B cell (primary cell): ENCODE measurements around the gene TIGD7.

ENCODE experiments used
- EZH2 ChIP-seq: IDR thresholded peaks from 2 replicates; pipeline ENCODE4 v1.6.1; 2012; ENCODE audit warnings: borderline replicate concordance, low read depth, mild to moderate bottlenecking, moderate library complexity, low read length; ENCODE audit not compliant: insufficient read depth, poor library complexity, severe bottlenecking
- TF ChIP-seq, protein P1 (sequence below): fragments of 200-600 bp; IDR thresholded peaks from one replicate; pipeline ENCODE4 v1.8.0; 2022; ENCODE audit warnings: antibody characterized with exemption, mild to moderate bottlenecking

DNA sequence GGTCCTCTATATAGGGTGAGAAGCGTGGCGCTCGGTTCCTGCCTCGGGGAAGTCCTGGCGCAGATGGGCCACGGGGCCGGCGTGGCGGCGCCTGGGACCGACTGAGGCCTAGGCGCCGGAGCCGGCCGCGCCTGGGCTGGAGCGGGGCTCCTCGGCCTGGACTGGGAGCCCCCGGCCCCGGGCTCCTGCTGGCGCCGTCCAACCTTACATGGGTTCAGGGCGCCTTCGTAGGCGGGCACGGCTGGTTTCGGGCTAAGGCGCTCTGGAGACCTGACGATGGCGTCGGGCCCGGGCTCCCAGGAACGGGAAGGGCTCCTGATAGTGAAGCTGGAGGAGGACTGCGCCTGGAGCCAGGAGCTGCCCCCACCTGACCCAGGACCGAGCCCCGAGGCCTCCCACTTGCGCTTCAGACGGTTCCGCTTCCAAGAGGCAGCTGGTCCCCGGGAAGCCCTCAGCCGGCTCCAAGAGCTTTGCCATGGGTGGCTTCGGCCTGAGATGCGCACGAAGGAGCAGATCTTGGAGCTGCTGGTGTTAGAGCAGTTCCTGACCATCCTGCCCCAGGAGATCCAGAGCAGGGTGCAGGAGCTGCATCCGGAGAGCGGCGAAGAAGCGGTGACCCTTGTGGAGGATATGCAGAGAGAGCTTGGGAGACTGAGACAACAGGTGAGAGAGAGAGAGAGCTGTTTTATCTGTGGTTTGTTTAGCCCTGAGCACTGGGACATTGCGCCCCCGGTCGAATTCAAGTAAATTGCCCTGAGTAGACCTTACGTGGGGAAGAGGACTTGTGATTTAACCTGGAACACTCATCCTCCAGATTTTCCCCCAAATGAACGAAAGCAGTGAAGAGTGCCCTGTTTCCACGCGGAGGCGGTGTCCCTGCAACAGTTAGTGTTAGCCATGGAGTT is 21.4 kb downstream of the TIGD7 start:
- TF ChIP-seq, protein P1, sequence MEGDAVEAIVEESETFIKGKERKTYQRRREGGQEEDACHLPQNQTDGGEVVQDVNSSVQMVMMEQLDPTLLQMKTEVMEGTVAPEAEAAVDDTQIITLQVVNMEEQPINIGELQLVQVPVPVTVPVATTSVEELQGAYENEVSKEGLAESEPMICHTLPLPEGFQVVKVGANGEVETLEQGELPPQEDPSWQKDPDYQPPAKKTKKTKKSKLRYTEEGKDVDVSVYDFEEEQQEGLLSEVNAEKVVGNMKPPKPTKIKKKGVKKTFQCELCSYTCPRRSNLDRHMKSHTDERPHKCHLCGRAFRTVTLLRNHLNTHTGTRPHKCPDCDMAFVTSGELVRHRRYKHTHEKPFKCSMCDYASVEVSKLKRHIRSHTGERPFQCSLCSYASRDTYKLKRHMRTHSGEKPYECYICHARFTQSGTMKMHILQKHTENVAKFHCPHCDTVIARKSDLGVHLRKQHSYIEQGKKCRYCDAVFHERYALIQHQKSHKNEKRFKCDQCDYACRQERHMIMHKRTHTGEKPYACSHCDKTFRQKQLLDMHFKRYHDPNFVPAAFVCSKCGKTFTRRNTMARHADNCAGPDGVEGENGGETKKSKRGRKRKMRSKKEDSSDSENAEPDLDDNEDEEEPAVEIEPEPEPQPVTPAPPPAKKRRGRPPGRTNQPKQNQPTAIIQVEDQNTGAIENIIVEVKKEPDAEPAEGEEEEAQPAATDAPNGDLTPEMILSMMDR, result no peak
- TF ChIP-seq EZH2, result no peak
